Type B pancreatic cell (in vitro differentiated cells): Measurements from ENCODE around the gene FAM177B. TPM values are rescaled to one million over a fixed set of nuclear protein-coding genes. Genes with fewer than 3 reads are reported as not detected.

Source experiments
- DNase-seq: peaks from one replicate; pipeline ENCODE4 v3.0.0; 2021; ENCODE audit warnings: mixed read lengths; ENCODE audit not compliant: unreplicated experiment; ENCODE audit errors: extremely low spot score
- H3K27ac Mint-ChIP-seq: 2 replicates; pipeline ENCODE4 v1.8.0; 2021; ENCODE audit warnings: mild to moderate bottlenecking, mixed read lengths
- H3K27me3 Mint-ChIP-seq: 2 replicates; pipeline ENCODE4 v1.8.0; 2021; ENCODE audit warnings: mixed read lengths
- H3K36me3 Mint-ChIP-seq: 2 replicates; pipeline ENCODE4 v1.8.0; 2021; ENCODE audit warnings: mixed read lengths
- H3K4me1 Mint-ChIP-seq: one replicate; pipeline ENCODE4 v1.8.0; 2021; ENCODE audit warnings: mixed read lengths; ENCODE audit not compliant: unreplicated experiment
- H3K4me3 Mint-ChIP-seq: 2 replicates; pipeline ENCODE4 v1.8.0; 2021; ENCODE audit warnings: mild to moderate bottlenecking, mixed read lengths
- H3K9me3 Mint-ChIP-seq: 2 replicates; pipeline ENCODE4 v1.8.0; 2021; ENCODE audit warnings: mixed read lengths
- long read RNA-seq: library from polyadenylated mRNA; unstranded; transcript quantifications from one replicate; pipeline ENCODE4 v2.0.0, GENCODE V29; 2020
- total RNA-seq: library from RNA; stranded (reverse); gene quantifications from 2 replicates; pipeline ENCODE4 v1.2.1, GENCODE V29; 2021; ENCODE audit warnings: low replicate concordance
- TF ChIP-seq, protein P1 (sequence below): fragments of 200-600 bp; sonication (generic); conservative IDR thresholded peaks from 2 replicates; pipeline ENCODE4 v1.5.0; 2021; ENCODE audit warnings: antibody characterized with exemption, mild to moderate bottlenecking

Gene FAM177B
- total RNA-seq = 0.34 and 0.36 TPM in 2 replicates
- long read RNA-seq = 0 reads

GRCh38 chr1:222736972-222737371, at the start of gene FAM177B:
FAM177B (plus strand) TSS chr1:222737202; CDS start chr1:222746546, 9,344 bp downstream.
- peaks cover 10% of the 10 kb centered on the region for H3K36me3 Mint-ChIP-seq
- no peak for DNase-seq
- no peak within 1 kb of the TSS for H3K27ac Mint-ChIP-seq
- no peaks in the 10 kb centered on the region for H3K4me1 Mint-ChIP-seq
- no peaks in the 10 kb centered on the region for H3K9me3 Mint-ChIP-seq
- TF ChIP-seq, protein P1, sequence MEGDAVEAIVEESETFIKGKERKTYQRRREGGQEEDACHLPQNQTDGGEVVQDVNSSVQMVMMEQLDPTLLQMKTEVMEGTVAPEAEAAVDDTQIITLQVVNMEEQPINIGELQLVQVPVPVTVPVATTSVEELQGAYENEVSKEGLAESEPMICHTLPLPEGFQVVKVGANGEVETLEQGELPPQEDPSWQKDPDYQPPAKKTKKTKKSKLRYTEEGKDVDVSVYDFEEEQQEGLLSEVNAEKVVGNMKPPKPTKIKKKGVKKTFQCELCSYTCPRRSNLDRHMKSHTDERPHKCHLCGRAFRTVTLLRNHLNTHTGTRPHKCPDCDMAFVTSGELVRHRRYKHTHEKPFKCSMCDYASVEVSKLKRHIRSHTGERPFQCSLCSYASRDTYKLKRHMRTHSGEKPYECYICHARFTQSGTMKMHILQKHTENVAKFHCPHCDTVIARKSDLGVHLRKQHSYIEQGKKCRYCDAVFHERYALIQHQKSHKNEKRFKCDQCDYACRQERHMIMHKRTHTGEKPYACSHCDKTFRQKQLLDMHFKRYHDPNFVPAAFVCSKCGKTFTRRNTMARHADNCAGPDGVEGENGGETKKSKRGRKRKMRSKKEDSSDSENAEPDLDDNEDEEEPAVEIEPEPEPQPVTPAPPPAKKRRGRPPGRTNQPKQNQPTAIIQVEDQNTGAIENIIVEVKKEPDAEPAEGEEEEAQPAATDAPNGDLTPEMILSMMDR = no peak
- H3K27me3 Mint-ChIP-seq = no peaks in the 10 kb centered on the region
- H3K4me3 Mint-ChIP-seq = no peak within 1 kb of the TSS

DNA sequence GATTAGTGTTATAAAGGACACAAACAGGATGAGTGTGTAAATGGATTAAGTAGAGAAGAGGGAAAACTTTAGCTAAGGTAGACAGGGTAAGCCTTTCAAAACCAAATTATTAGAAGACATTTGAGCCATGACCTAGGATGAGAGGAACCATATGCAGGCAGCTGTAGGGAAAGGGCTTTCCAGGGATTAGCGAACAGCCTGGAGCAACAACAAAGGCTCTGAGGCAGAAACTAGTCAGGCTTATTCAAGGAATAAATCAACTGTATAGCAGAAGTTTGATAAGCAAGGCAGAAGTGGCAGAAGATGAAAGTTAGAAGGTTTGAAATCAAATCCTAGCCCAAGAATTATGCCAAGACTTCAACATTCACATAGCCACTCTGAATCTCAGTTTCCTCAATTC, 46.0 kb upstream of the FAM177B start:
- no peaks in the 10 kb centered on the region for H3K9me3 Mint-ChIP-seq
- H3K27ac Mint-ChIP-seq = no peak overlapping the region
- no peaks in the 10 kb centered on the region for H3K27me3 Mint-ChIP-seq
- H3K4me3 Mint-ChIP-seq = no peak overlapping the region
- peaks cover 8% of the 10 kb centered on the region for H3K36me3 Mint-ChIP-seq
- TF ChIP-seq, protein P1 = no peak
- no peak for DNase-seq
- no peaks in the 10 kb centered on the region for H3K4me1 Mint-ChIP-seq

DNA sequence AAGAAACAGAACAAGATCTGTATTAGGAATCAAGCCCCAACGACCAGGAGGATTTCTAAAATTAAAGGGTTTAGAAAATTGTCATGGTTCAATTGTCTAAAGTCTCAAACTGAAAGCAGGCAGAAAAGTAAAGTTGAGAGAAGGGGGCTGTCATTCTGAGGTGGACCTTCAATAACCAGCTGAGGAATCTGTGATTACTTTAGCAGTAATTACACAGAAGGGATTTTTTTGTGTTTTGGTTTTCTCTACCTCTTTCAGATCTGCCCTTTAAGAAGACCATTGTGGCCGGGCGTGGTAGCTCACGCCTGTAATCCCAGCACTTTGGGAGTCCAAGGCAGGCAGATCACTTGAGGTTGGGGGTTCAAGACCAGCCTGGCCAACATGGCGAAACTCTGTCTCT, 42.1 kb upstream of the FAM177B start:
- Mint-ChIP-seq H3K27ac (no peak overlapping the region), H3K27me3 (no peaks in the 10 kb centered on the region), H3K4me3 (no peak overlapping the region), H3K4me1 (no peaks in the 10 kb centered on the region), H3K36me3 (peaks cover 6% of the 10 kb centered on the region), H3K9me3 (no peaks in the 10 kb centered on the region)
- TF ChIP-seq, protein P1 = no peak
- DNase-seq = no peak

DNA sequence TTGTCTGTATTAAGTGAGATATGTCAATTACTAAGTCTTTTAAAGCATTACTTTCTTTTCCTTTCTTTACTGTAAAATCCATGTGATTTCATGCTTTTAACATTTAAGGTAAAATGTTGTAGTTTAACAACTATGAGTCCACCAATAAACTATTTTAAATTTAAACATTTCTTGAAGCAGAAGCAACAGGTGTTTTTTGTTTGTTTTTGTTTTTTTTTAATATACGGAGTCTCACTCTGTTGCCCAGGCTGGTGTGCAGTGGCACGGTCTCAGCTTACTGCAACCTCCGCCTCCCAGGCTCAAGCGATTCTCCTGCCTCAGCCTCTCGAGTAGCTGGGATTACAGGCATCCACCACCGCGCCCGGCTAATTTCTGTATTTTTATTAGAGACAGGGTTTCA, 40.3 kb upstream of the FAM177B start:
- no peaks in the 10 kb centered on the region for H3K4me1 Mint-ChIP-seq
- H3K9me3 Mint-ChIP-seq = no peaks in the 10 kb centered on the region
- no peaks in the 10 kb centered on the region for H3K27me3 Mint-ChIP-seq

GRCh38 chr1:222697203-222697602, 39.8 kb upstream of the FAM177B start:
- H3K4me1 Mint-ChIP-seq = no peaks in the 10 kb centered on the region
- H3K27ac Mint-ChIP-seq = no peak overlapping the region
- H3K27me3 Mint-ChIP-seq = no peaks in the 10 kb centered on the region
- TF ChIP-seq, protein P1 = no peak
- no peak overlapping the region for H3K4me3 Mint-ChIP-seq
- peaks cover 14% of the 10 kb centered on the region for H3K36me3 Mint-ChIP-seq
- DNase-seq = no peak
- no peaks in the 10 kb centered on the region for H3K9me3 Mint-ChIP-seq

More for the DNA sequence above, 40.3 kb upstream of the FAM177B start:
- no peak for DNase-seq
- Mint-ChIP-seq H3K36me3 (peaks cover 12% of the 10 kb centered on the region), H3K27ac (no peak overlapping the region), H3K4me3 (no peak overlapping the region)
- TF ChIP-seq, protein P1 = no peak

GRCh38 chr1:222697826-222698225, 39.2 kb upstream of the FAM177B start:
- no peaks in the 10 kb centered on the region for H3K9me3 Mint-ChIP-seq
- DNase-seq = no peak
- no peaks in the 10 kb centered on the region for H3K4me1 Mint-ChIP-seq
- H3K27me3 Mint-ChIP-seq = no peaks in the 10 kb centered on the region
- no peak overlapping the region for H3K4me3 Mint-ChIP-seq
- H3K36me3 Mint-ChIP-seq = peaks cover 20% of the 10 kb centered on the region
- TF ChIP-seq, protein P1 = no peak
- no peak overlapping the region for H3K27ac Mint-ChIP-seq
